H1 (cell line): ENCODE results near the gene MFRP. TPM values are rescaled to one million over a fixed set of nuclear protein-coding genes. Genes with fewer than 3 reads are reported as not detected.

ENCODE experiments used
- CTCF ChIA-PET: fragments of 300-600 bp; sonication (Branson Sonifier 250); formaldehyde crosslinking; loops from one replicate; lab custom pipeline; 2021; ENCODE audit not compliant: partially characterized antibody; lab: Charles Lee
- POLR2A ChIA-PET: fragments of 300-600 bp; sonication (Branson Sonifier 250); formaldehyde crosslinking; loops from one replicate; lab custom pipeline; 2021; ENCODE audit warnings: inconsistent platforms; ENCODE audit not compliant: partially characterized antibody; lab: Charles Lee
- DNase-seq, 2 experiments: peaks; one replicate each; pipeline versions ENCODE4 v3.0.0 to v3.0.0-alpha.2; 2010 to 2022; ENCODE audit warnings: low spot score in 2 of 2, low read depth in 1 of 2, mixed read lengths in 1 of 2
- FAIRE-seq: peaks from 2 replicates; lab custom pipeline; 2011; peaks lifted over from hg19 to GRCh38; lab: Jason Lieb, UNC
- H2AFZ ChIP-seq: 2 replicates; pipeline ENCODE4 v1.8.1; 2012; ENCODE audit warnings: low read length, inconsistent platforms
- H2AK5ac ChIP-seq: 2 replicates; pipeline ENCODE4 v1.6.1; 2013; ENCODE audit warnings: low read depth, low read length
- H2BK120ac ChIP-seq: replicated peaks from 2 replicates; pipeline ENCODE3; 2013; ENCODE audit warnings: low read depth, low read length, inconsistent platforms
- H2BK12ac ChIP-seq: 2 replicates; pipeline ENCODE4 v1.6.1; 2013; ENCODE audit warnings: low read depth, low read length
- H2BK15ac ChIP-seq: 2 replicates; pipeline ENCODE4 v1.6.1; 2013; ENCODE audit warnings: low read length
- H2BK20ac ChIP-seq: 2 replicates; pipeline ENCODE4 v1.6.1; 2013; ENCODE audit warnings: low read length
- H2BK5ac ChIP-seq: 2 replicates; pipeline ENCODE4 v1.6.1; 2013; ENCODE audit warnings: low read depth, low read length
- H3K14ac ChIP-seq: 2 replicates; pipeline ENCODE4 v1.6.1; 2013; ENCODE audit warnings: inconsistent platforms; ENCODE audit not compliant: insufficient read length
- H3K18ac ChIP-seq: 2 replicates; pipeline ENCODE4 v1.6.1; 2013; ENCODE audit warnings: low read length; ENCODE audit errors: extremely low read depth
- H3K23ac ChIP-seq: 2 replicates; pipeline ENCODE4 v1.6.1; 2013; ENCODE audit warnings: inconsistent platforms; ENCODE audit not compliant: insufficient read length
- H3K23me2 ChIP-seq: 2 replicates; pipeline ENCODE4 v1.6.1; 2013; ENCODE audit warnings: low read depth, low read length
- H3K27ac ChIP-seq: 2 replicates; pipeline ENCODE4 v1.6.1; 2011; ENCODE audit warnings: low read depth, low read length, inconsistent platforms
- H3K27me3 ChIP-seq, 4 experiments: replicated peaks in 1 of 4; 1 replicate in 1 of 4; 2 replicates in 3 of 4; pipeline versions ENCODE4 v1.6.1 to v1.8.1; 2011 to 2013; ENCODE audit warnings: low read length in 3 of 4, mild to moderate bottlenecking in 3 of 4, inconsistent platforms in 2 of 4, mixed read lengths in 2 of 4, moderate library complexity in 1 of 4; ENCODE audit not compliant: control insufficient read depth in 3 of 4, insufficient read depth in 3 of 4; ENCODE audit errors: extremely low read depth in 1 of 4
- H3K36me3 ChIP-seq, 4 experiments: 2 replicates each; pipeline versions ENCODE4 v1.6.1 to v1.8.1; 2011 to 2013; ENCODE audit warnings: mild to moderate bottlenecking in 4 of 4, low read length in 3 of 4, moderate library complexity in 2 of 4, control low read depth in 1 of 4, inconsistent platforms in 1 of 4; ENCODE audit not compliant: insufficient read depth in 4 of 4, control insufficient read depth in 2 of 4
- H3K4ac ChIP-seq: replicated peaks from 2 replicates; pipeline ENCODE3; 2013; ENCODE audit warnings: low read length, low read depth, mixed read lengths, inconsistent platforms; ENCODE audit not compliant: insufficient read length
- H3K4me1 ChIP-seq, 4 experiments: replicated peaks in 1 of 4; 1 replicate in 1 of 4; 2 replicates in 3 of 4; pipeline versions ENCODE4 v1.6.1 to v1.8.1; 2011 to 2013; ENCODE audit warnings: low read length in 3 of 4, inconsistent platforms in 2 of 4, mixed read lengths in 1 of 4; ENCODE audit not compliant: insufficient read depth in 4 of 4, control insufficient read depth in 3 of 4
- H3K4me2 ChIP-seq, 2 experiments: 2 replicates each; pipeline versions ENCODE4 v1.6.1 to v1.8.1; 2011 to 2013; ENCODE audit warnings: low read depth in 2 of 2, low read length in 2 of 2, control low read depth in 1 of 2, inconsistent platforms in 1 of 2, mild to moderate bottlenecking in 1 of 2; ENCODE audit not compliant: insufficient read depth in 1 of 2
- H3K4me3 ChIP-seq, 4 experiments: fragments of 200-600, 300-600 bp in 1 of 4; sonication (generic), shearing (Covaris generic), sonication (Bioruptor Twin) in 1 of 4; 2 replicates each; pipeline versions ENCODE4 v1.5.1 to v1.8.1; 2011 to 2016; ENCODE audit warnings: low read length in 4 of 4, low read depth in 3 of 4, control low read depth in 2 of 4, inconsistent platforms in 2 of 4, mild to moderate bottlenecking in 2 of 4, mixed read lengths in 1 of 4, moderate library complexity in 1 of 4; ENCODE audit not compliant: insufficient read depth in 2 of 4; ENCODE audit errors: extremely low read depth in 1 of 4
- H3K56ac ChIP-seq: replicated peaks from 2 replicates; pipeline ENCODE3; 2013; ENCODE audit warnings: low read depth, mild to moderate bottlenecking, mixed read lengths, low read length, inconsistent platforms; ENCODE audit not compliant: insufficient read length
- H3K79me1 ChIP-seq: 2 replicates; pipeline ENCODE4 v1.6.1; 2013; ENCODE audit warnings: low read depth, low read length, control low read depth
- H3K79me2 ChIP-seq, 2 experiments: 2 replicates each; pipeline versions ENCODE4 v1.6.1 to v1.8.1; 2012 to 2013; ENCODE audit warnings: low read length in 2 of 2, mild to moderate bottlenecking in 2 of 2, inconsistent platforms in 1 of 2; ENCODE audit not compliant: insufficient read depth in 2 of 2, control insufficient read depth in 1 of 2
- H3K9ac ChIP-seq, 4 experiments: replicated peaks in 1 of 4; 1 replicate in 1 of 4; 2 replicates in 3 of 4; pipeline versions ENCODE4 v1.6.1 to v1.8.1; 2011 to 2013; ENCODE audit warnings: low read depth in 3 of 4, low read length in 3 of 4, control low read depth in 2 of 4, mild to moderate bottlenecking in 2 of 4, moderate library complexity in 2 of 4, inconsistent platforms in 1 of 4; ENCODE audit errors: extremely low read depth in 1 of 4
- H3K9me3 ChIP-seq, 2 experiments: 2 replicates each; pipeline versions ENCODE4 v1.6.1 to v1.8.1; 2012 to 2013; ENCODE audit warnings: mild to moderate bottlenecking in 2 of 2, moderate library complexity in 2 of 2, control low read depth in 1 of 2, inconsistent platforms in 1 of 2, low read depth in 1 of 2, low read length in 1 of 2, mixed read lengths in 1 of 2; ENCODE audit not compliant: insufficient read depth in 2 of 2
- H4K20me1 ChIP-seq, 2 experiments: replicated peaks in 1 of 2; 2 replicates each; pipeline versions ENCODE3 to v1.8.1; 2011 to 2013; ENCODE audit warnings: inconsistent platforms in 2 of 2, low read length in 2 of 2, mild to moderate bottlenecking in 1 of 2; ENCODE audit not compliant: insufficient read depth in 2 of 2, control insufficient read depth in 1 of 2
- H4K5ac ChIP-seq: 2 replicates; pipeline ENCODE4 v1.6.1; 2013; ENCODE audit warnings: low read length, low read depth, mixed read lengths, inconsistent platforms; ENCODE audit not compliant: insufficient read length
- H4K8ac ChIP-seq: 2 replicates; pipeline ENCODE4 v1.8.0; 2013; ENCODE audit warnings: mild to moderate bottlenecking, moderate library complexity, low read length, inconsistent platforms; ENCODE audit not compliant: insufficient read depth; ENCODE audit errors: extremely low read depth
- H4K91ac ChIP-seq: replicated peaks from 2 replicates; pipeline ENCODE3; 2013; ENCODE audit warnings: low read length, mixed read lengths, inconsistent platforms; ENCODE audit not compliant: insufficient read length
- CEBPB ChIP-seq: IDR thresholded peaks from 2 replicates; pipeline ENCODE4 v1.6.1; 2012; ENCODE audit warnings: low read depth, low read length
- NRF1 ChIP-seq: IDR thresholded peaks from 2 replicates; pipeline ENCODE4 v1.6.1; 2011; ENCODE audit warnings: mild to moderate bottlenecking, low read depth, low read length, improper control_type of control experiment
- POLR2AphosphoS5 ChIP-seq: IDR thresholded peaks from 2 replicates; pipeline ENCODE4 v1.6.1; 2011; ENCODE audit warnings: low read depth, low read length
- SIN3A ChIP-seq, 2 experiments: IDR thresholded peaks in 1 of 2; conservative IDR thresholded peaks in 1 of 2; 2 replicates each; pipeline ENCODE4 v1.6.1; 2011 to 2012; ENCODE audit warnings: low read length in 2 of 2, improper control_type of control experiment in 1 of 2, low read depth in 1 of 2, mild to moderate bottlenecking in 1 of 2
- SIX5 ChIP-seq: IDR thresholded peaks from 2 replicates; pipeline ENCODE4 v1.6.1; 2011; ENCODE audit warnings: mild to moderate bottlenecking, low read depth, low read length
- SP1 ChIP-seq: IDR thresholded peaks from 2 replicates; pipeline ENCODE4 v1.6.1; 2011; ENCODE audit warnings: low read depth, low read length
- SP4 ChIP-seq: IDR thresholded peaks from 2 replicates; pipeline ENCODE4 v1.6.1; 2012; ENCODE audit warnings: low read length, inconsistent platforms
- TEAD4 ChIP-seq: IDR thresholded peaks from 2 replicates; pipeline ENCODE4 v1.6.1; 2012; ENCODE audit warnings: low read depth, low read length, inconsistent platforms, mixed read lengths
- USF2 ChIP-seq: IDR thresholded peaks from 2 replicates; pipeline ENCODE4 v1.6.1; 2011; ENCODE audit warnings: low read length, improper control_type of control experiment
- WGBS, 2 experiments: shearing (Covaris generic) in 1 of 2; methylation state at CpG; one replicate each; pipeline versions ENCODE4 v1.1.6 to v1.1.7; 2013 to 2015; ENCODE audit warnings: low lambda C conversion rate in 2 of 2, mixed read lengths in 2 of 2, inconsistent platforms in 1 of 2, low coverage in 1 of 2, missing lambda C conversion rate in 1 of 2; ENCODE audit not compliant: insufficient replicate concordance in 2 of 2, insufficient coverage in 1 of 2, insufficient read length in 1 of 2; ENCODE audit errors: extremely low coverage in 1 of 2, missing lambda C conversion rate in 1 of 2; 5-methylcytosine and 5-hydroxymethylcytosine counted together
- polyA plus RNA-seq, 7 experiments: library from polyadenylated mRNA; depleted of rRNA in 3 of 7; stranded (reverse) in 5 of 7; unstranded in 2 of 7; fragments of >200 nt in 5 of 7; fragments of 200-250 nt in 2 of 7; gene quantifications; 1 replicate in 5 of 7; 2 replicates in 1 of 7; 4 replicates in 1 of 7; pipeline versions ENCODE4 v1.2.1 to v1.2.3, GENCODE V29; 2011 to 2013; ENCODE audit warnings: missing spikeins in 2 of 7, mixed read lengths in 2 of 7
- total RNA-seq: library from RNA; stranded (reverse); fragmentation: NEBNext Ultra II Directional; extraction: Animal tissue kit (Norgen Biotek cat#: 25700); gene quantifications from 2 replicates; pipeline ENCODE4 v1.2.1, GENCODE V29; 2021

The MFRP gene
- total and polyA plus RNA-seq, 2 of the 8 experiments (the other 6 are each of a cell fraction or from before 2014, with no cell fraction given) = 0.02 TPM; not detected in 1

GRCh38 chr11:119377961-119378667, 31.6 kb upstream of the MFRP start:
- POLR2A ChIA-PET = interaction anchor here (0.6 to 1.6 kb wide), 4 partner anchors 13 to 87 kb away, joined by 3 to 6 read pairs (median 4); partner anchors contain the start of gene C1QTNF5
- H3K79me2 ChIP-seq = no peaks in the 10 kb centered on the region
- peak overlapping the region in 3 of 4 experiments; percentile 5 to 33 (median 15); a peak in 3 of 8 replicates for H3K4me3 ChIP-seq
- peak overlapping the region; percentile 45; the same call in 1 of the 2 replicates for H4K8ac ChIP-seq
- H3K14ac ChIP-seq = no peak overlapping the region
- TF ChIP-seq TEAD4 (peak; percentile 54; the same call in 1 of the 2 replicates), SIX5 (no peak), CEBPB (0 out of 2 replicates have a peak, but pooled peaks have one; percentile 16), SP4 (0 out of 2 replicates have a peak, but pooled peaks have one; percentile 53), SP1 (peak; percentile 45), POLR2AphosphoS5 (no peak), NRF1 (no peak), USF2 (no peak), SIN3A (conservative IDR thresholded peaks at IDR 0.05 in 1 of 2, IDR thresholded peaks at IDR 0.05 in 1 of 2; ENCODE audit: low read depth in 1 of 2, low read length in 2 of 2) (0 out of 4 replicates have a peak, but pooled peaks of 1 of the 2 experiments have one; percentile 43)
- TF ChIP-seq, all 59 proteins: peak for 5
- H3K4ac ChIP-seq = peak overlapping the region; percentile 32
- WGBS, 2 experiments = 59% methylated on average over 5 of the region's 6 CpGs; no CpG with 5 or more reads in 1 of the 2 experiments
- peak overlapping the region; percentile 20 for H4K5ac ChIP-seq
- peak overlapping the region; percentile 39 to 45; a peak in 3 of 4 replicates for H3K4me2 ChIP-seq
- no peak for DNase-seq
- H2BK120ac ChIP-seq = no peak overlapping the region
- no peak overlapping the region for H2BK20ac ChIP-seq
- H3K36me3 ChIP-seq = no peaks in the 10 kb centered on the region
- CTCF ChIA-PET = interaction anchor here (0.9 to 26.3 kb wide), 13 partner anchors 10 to 730 kb away, joined by 3 to 474 read pairs (median 5); partner anchors contain the start of genes C1QTNF5, MFRP and THY1
- H3K27me3 ChIP-seq = peaks cover 0 to 12% (median 10%) of the 10 kb centered on the region in 4 experiments; a peak in 6 of 7 replicates
- H4K91ac ChIP-seq = peak overlapping the region; percentile 15
- no peak overlapping the region for H3K23ac ChIP-seq
- no peak overlapping the region for H3K9ac ChIP-seq
- peaks cover 21% of the 10 kb centered on the region for H3K23me2 ChIP-seq
- peaks cover 0 to 2% of the 10 kb centered on the region in 2 experiments for H4K20me1 ChIP-seq
- FAIRE-seq = no peak
- H3K4me1 ChIP-seq = peaks cover 9 to 59% (median 45%) of the 10 kb centered on the region in 4 experiments
- H2AFZ ChIP-seq = no peak overlapping the region
- H3K9me3 ChIP-seq = no peaks in the 10 kb centered on the region
- peak overlapping the region; percentile 55; the same call in 1 of the 2 replicates for H2BK12ac ChIP-seq
- H3K27ac ChIP-seq = no peak overlapping the region
- 0 out of 2 replicates have a peak overlapping the region, but pooled peaks have one; percentile 54 for H2BK5ac ChIP-seq
- no peak overlapping the region for H3K56ac ChIP-seq
- no peak overlapping the region for H2AK5ac ChIP-seq
- H3K79me1 ChIP-seq = no peaks in the 10 kb centered on the region
- peak overlapping the region; percentile 24; the same call in 1 of the 2 replicates for H2BK15ac ChIP-seq
- H3K18ac ChIP-seq = peak overlapping the region; percentile 32; the same call in 1 of the 2 replicates
